ENCODE results near the gene SUFU.
"Not testable (repeated sequence)": the region's sequence is repeated elsewhere in the genome, so short reads cannot be mapped to it uniquely, and the experiment has no call there.

SUFU gene

GRCh38 chr10:102515724-102516123 is 12.0 kb downstream of the SUFU start:
- no peak for DNase-seq

GRCh38 chr10:102517553-102517952 is 13.8 kb downstream of the SUFU start:
- no peak for DNase-seq

GRCh38 chr10:102519246-102519825 is 15.6 kb downstream of the SUFU start:
- no peak for DNase-seq

DNA sequence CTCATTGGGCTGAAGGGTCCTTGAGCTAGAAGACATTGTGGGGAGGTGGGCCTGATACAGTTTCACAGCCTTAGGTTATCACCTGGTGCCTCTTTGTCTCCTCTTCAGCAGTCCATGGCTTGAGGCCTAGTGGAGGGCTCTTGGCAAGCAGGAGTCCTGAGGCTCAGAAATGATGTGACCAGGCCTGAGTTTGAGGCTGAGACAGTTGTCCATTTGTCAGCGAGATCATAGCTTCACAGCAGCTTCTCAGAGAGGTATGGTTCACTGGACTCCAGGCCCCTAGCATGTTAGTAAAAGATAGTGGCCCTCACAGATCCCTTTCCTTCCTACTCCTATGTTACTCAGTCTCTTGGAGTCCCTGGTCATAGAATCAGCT is 19.1 kb downstream of the SUFU start:
- DNase-seq = no peak

DNA sequence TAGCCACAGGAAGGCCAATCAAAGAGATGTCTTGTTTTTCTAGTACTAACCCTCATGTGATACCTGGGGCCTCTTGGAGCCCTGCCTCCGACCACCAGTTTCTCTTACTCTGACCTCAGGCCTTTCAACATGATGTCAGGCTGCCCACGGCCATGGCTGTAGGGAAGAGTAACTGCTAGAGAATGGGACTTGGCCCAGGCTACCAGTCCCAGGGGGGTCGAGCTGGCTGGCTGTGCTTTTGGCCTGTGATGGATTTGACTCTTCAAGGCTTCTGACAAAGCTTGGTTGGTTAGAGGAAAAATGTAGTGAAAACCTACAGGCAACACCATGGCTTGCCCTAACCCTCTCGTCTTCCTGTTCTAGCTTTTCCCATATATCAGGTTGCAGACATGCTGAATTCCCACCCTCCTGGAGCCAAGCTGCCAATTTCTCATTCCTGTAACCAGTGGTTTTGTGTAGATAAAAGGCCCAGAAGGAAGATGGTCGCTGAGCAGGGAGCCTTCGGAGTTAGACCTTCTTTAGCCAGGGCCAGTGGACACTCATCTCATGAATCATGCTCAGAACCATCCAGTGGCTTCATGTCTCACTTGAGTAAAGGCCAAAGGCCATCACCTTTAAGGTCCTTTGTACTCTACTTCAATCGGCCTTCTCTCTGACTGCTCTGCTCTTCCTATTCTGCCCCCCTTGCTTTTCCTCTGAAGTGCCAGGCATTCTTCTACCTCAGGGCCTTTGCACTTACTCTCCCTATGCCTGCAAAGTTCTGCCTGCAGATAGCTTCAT is 19.7 kb downstream of the SUFU start:
- DNase-seq = no peak

GRCh38 chr10:102524746-102525145 is 21.0 kb downstream of the SUFU start:
- DNase-seq = no peak

- DNase-seq = no peak
Observed at GRCh38 chr10:102527546-102527945, 23.8 kb downstream of the SUFU start.

GRCh38 chr10:102534333-102534732 is 30.6 kb downstream of the SUFU start:
- no peak for DNase-seq

GRCh38 chr10:102534966-102535365 is 31.2 kb downstream of the SUFU start:
- DNase-seq = not testable (repeated sequence)

DNA sequence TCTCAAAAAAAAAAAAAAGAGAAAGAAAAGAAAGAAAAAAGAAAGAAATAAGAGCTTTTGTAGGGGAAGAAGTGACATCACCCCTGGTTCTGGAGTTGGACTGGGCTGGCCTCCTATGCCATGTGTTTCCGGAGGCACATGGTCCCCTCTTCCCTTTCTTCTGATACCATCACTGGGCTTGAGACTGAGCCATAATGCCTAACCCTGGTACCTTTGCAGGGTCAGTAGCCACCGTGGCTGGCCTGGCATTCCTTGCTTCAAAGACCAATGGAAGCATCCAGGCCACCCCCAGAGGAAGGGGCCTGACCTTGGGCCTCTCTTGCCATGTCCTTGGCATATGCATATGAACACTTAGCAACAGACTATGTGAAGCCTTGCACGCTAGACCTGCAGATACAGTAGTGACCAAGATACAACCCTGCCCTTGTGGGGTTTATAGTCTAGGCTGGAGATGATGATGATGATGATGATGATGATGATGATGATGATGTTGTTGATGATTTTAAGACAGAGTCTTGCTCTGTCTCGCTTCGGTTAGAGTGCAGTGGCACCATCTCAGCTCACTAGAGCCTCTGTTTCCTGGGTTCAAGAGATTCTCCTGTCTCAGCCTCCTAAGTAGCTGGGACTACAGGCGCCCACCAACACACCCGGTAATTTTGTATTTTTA is 31.8 kb downstream of the SUFU start:
- DNase-seq = no peak

GRCh38 chr10:102537367-102537766 is 33.6 kb downstream of the SUFU start:
- DNase-seq = no peak

DNA sequence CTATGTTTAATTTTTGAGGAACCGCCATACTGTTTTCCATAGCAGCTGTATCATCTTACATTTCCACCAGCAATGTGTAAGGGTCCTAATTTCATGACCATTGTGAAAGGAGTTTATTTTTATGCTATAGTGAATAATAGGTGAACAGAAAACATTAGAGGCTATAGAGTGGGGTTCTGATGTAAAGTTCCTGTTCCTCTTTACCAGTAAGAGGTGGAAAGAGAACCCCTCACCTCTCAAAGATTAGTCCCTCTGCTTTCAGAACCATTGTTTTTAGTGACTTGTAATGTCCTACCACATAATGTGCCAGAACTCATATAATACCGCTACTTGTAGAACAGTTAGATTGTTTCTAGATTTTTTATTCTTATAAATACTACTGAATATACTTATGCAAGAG is 34.2 kb downstream of the SUFU start:
- no peak for DNase-seq

GRCh38 chr10:102538811-102539210 is 35.0 kb downstream of the SUFU start:
- no peak for DNase-seq

- peak; percentile 57 for DNase-seq
Observed at GRCh38 chr10:102540023-102540422, 36.3 kb downstream of the SUFU start.

GRCh38 chr10:102542800-102543418 is 39.1 kb downstream of the SUFU start:
- DNase-seq = no peak

DNA sequence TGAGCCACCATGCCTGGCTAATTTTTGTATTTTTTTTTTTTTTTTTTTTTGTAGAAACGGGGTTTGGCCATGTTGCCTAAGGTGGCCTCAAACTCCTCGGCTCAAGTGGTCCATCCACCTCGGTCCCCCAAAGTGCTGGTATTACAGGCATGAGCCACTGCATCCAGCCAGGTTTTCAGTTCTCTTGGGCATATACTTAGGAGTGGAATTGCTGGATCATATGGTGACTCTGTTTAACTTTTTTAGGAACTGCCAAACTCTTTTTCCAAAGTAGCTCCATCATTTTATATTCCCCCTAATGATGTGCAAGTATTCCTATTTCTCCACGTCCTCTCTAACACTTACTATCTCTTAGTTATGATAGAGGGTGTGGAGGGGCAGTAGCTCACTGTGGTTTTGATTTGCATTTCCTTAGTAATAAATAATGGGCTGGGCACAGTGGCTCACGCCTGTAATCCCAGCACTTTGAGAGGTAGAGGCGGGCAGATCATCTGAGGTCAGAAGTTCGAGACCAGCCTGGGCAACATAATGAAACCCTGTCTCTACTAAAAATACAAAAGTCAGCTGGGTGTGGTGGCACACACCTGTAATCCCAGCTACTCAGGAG is 41.6 kb downstream of the SUFU start:
- DNase-seq = no peak

DNA sequence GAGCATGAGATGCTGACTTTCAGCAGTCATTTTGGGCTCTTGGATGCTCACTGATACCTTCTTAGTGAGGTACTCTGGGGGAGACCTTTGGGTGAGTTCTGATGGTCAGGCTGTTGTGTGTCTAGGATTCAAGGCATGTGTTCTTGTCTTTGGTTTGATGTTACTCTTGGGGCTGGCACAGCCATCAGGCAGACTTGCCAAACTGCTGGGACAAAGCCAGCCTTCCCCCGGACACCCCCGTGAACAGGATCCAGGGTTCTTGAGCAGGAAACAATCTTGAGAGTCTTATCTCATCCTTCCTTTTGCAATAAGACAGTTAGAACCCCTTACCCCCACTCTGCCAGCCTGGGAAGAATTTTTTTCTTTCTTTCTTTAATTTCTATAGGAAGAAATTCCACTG is 42.2 kb downstream of the SUFU start:
- DNase-seq = no peak

GRCh38 chr10:102546606-102547320 is 43.0 kb downstream of the SUFU start:
- peak; percentile 57 for DNase-seq

GRCh38 chr10:102549549-102549948 is 45.8 kb downstream of the SUFU start:
- no peak for DNase-seq

- DNase-seq = no peak
Observed at GRCh38 chr10:102550636-102551210, 47.0 kb downstream of the SUFU start.

GRCh38 chr10:102552533-102552932 is 48.8 kb downstream of the SUFU start:
- DNase-seq = no peak

GRCh38 chr10:102553771-102554170 is 50.0 kb downstream of the SUFU start:
- DNase-seq = no peak
